DND-41 (cell line): ENCODE results near the gene JUN.

Experiments
- ATAC-seq: fragments of 200-7000 bp; cut with Tn5 transposase; 3 replicates; pipeline ENCODE4 v1.9.1; 2021; ENCODE audit warnings: low read depth; ENCODE audit not compliant: insufficient read depth
- DNase-seq: peaks from one replicate; pipeline ENCODE4 v3.0.0-alpha.2; 2020
- H2AFZ ChIP-seq: 2 replicates; pipeline ENCODE4 v1.6.0; 2012; ENCODE audit warnings: low read depth, low read length
- H3K27ac ChIP-seq: 2 replicates; pipeline ENCODE4 v1.5.1; 2012; ENCODE audit warnings: low read length, inconsistent platforms
- H3K27me3 ChIP-seq: fragments of 200-600 bp; sonication (generic); 2 replicates; pipeline ENCODE4 v1.6.0; 2012; ENCODE audit warnings: low read length, mild to moderate bottlenecking, inconsistent platforms; ENCODE audit not compliant: insufficient read depth, poor library complexity
- H3K36me3 ChIP-seq: 2 replicates; pipeline ENCODE4 v1.5.1; 2012; ENCODE audit warnings: low read length, inconsistent platforms; ENCODE audit not compliant: insufficient read depth
- H3K4me1 ChIP-seq: 2 replicates; pipeline ENCODE4 v1.5.1; 2012; ENCODE audit warnings: mild to moderate bottlenecking, low read length; ENCODE audit not compliant: insufficient read depth
- H3K4me2 ChIP-seq: 2 replicates; pipeline ENCODE4 v1.6.0; 2012; ENCODE audit warnings: mild to moderate bottlenecking, moderate library complexity, low read length, inconsistent platforms; ENCODE audit not compliant: insufficient read depth
- H3K4me3 ChIP-seq, 2 experiments: fragments of 200-600 bp in 1 of 2; shearing (Covaris generic) in 1 of 2; 2 replicates each; pipeline ENCODE4 v1.5.1; 2012 to 2016; ENCODE audit warnings: inconsistent platforms in 2 of 2, low read length in 2 of 2, mild to moderate bottlenecking in 2 of 2, low read depth in 1 of 2, moderate library complexity in 1 of 2
- H3K79me2 ChIP-seq: 2 replicates; pipeline ENCODE4 v1.6.0; 2012; ENCODE audit warnings: low read length, inconsistent platforms; ENCODE audit not compliant: insufficient read depth
- H3K9ac ChIP-seq: 2 replicates; pipeline ENCODE4 v1.6.0; 2012; ENCODE audit warnings: low read depth, mild to moderate bottlenecking, inconsistent platforms, low read length, moderate library complexity
- H3K9me3 ChIP-seq: 2 replicates; pipeline ENCODE4 v1.5.1; 2012; ENCODE audit warnings: low read length, moderate library complexity, mild to moderate bottlenecking, inconsistent platforms; ENCODE audit not compliant: insufficient read depth, severe bottlenecking
- H4K20me1 ChIP-seq: 2 replicates; pipeline ENCODE4 v1.6.0; 2012; ENCODE audit warnings: low read length; ENCODE audit not compliant: insufficient read depth
- CTCF ChIP-seq: IDR thresholded peaks from 2 replicates; pipeline ENCODE4 v1.5.1; 2012; ENCODE audit warnings: borderline replicate concordance, low read length, moderate library complexity, mild to moderate bottlenecking; ENCODE audit not compliant: poor library complexity, severe bottlenecking; ENCODE audit errors: extremely low read depth
- EZH2 ChIP-seq: IDR thresholded peaks from 3 replicates; pipeline ENCODE4 v1.6.1; 2012; ENCODE audit warnings: borderline replicate concordance, low read depth, mild to moderate bottlenecking, moderate library complexity, low read length, inconsistent platforms; ENCODE audit not compliant: severe bottlenecking

The JUN gene

DNA sequence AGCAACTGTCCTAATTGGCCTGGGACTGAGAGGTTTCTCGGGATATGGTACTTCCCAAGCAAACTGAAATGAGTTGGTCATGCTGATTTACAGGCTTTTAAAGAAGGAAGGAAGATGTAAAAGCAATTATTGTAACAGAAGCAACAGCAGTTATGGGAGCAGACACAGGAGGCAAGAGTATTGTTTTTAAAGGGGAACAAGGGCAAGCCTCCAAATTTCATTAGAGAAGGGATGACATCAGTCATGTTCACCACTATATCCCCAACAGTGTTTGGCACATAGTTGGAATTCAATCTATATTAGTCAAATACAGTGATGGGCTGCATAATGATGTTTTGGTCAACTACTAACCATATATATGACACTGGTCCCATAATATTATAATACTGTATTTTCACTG lies 46.0 kb upstream of the JUN start:
- Histone ChIP-seq H3K27me3 (no peaks in the 10 kb centered on the region), H3K4me2 (no peak overlapping the region), H3K9ac (no peak overlapping the region), H2AFZ (no peak overlapping the region), H3K9me3 (peaks cover 13% of the 10 kb centered on the region), H3K4me1 (no peaks in the 10 kb centered on the region), H3K27ac (no peak overlapping the region), H3K4me3 (no peak overlapping the region), H3K79me2 (no peaks in the 10 kb centered on the region), H4K20me1 (no peaks in the 10 kb centered on the region), H3K36me3 (no peaks in the 10 kb centered on the region)
- ATAC-seq (no peak), DNase-seq (no peak)
- TF ChIP-seq EZH2 (no peak), CTCF (no peak)

GRCh38 chr1:58827298-58827697 lies 43.5 kb upstream of the JUN start:
- Histone ChIP-seq H3K27ac (no peak overlapping the region), H3K4me3 (no peak overlapping the region), H4K20me1 (no peaks in the 10 kb centered on the region), H3K36me3 (no peaks in the 10 kb centered on the region), H2AFZ (no peak overlapping the region), H3K9ac (no peak overlapping the region), H3K79me2 (no peaks in the 10 kb centered on the region), H3K27me3 (no peaks in the 10 kb centered on the region), H3K4me2 (no peak overlapping the region), H3K9me3 (peaks cover 13% of the 10 kb centered on the region), H3K4me1 (no peaks in the 10 kb centered on the region)
- ATAC-seq, result no peak
- no peak for TF ChIP-seq CTCF
- TF ChIP-seq EZH2, result no peak
- DNase-seq, result no peak

- no peak for DNase-seq
- Histone ChIP-seq H4K20me1 (no peaks in the 10 kb centered on the region), H3K79me2 (no peaks in the 10 kb centered on the region), H3K27ac (no peak overlapping the region), H3K4me3 (no peak overlapping the region), H3K36me3 (no peaks in the 10 kb centered on the region), H3K9me3 (peaks cover 13% of the 10 kb centered on the region), H3K4me2 (no peak overlapping the region), H3K4me1 (no peaks in the 10 kb centered on the region), H3K27me3 (no peaks in the 10 kb centered on the region), H2AFZ (no peak overlapping the region), H3K9ac (no peak overlapping the region)
- no peak for ATAC-seq
- TF ChIP-seq CTCF (no peak), EZH2 (no peak)
These were observed 41.0 kb upstream of the JUN start for GRCh38 chr1:58824753-58825389.
